COLO668 (cell line): ENCODE data around the gene NRP2.
A peak's percentile ranks its signal among the peaks of the same experiment; 100 is the strongest.

Experiments used
- DNase-seq: peaks from one replicate; lab custom pipeline; 2025; ENCODE audit not compliant: unreplicated experiment; lab: John Stamatoyannopoulos, UW

Gene NRP2

GRCh38 chr2:205682239-205682970, at the start of gene NRP2:
TSS of gene NRP2 (plus strand) at chr2:205682501. CDS start at chr2:205683291, 790 bp downstream.
- peak; percentile 88 for DNase-seq

- no peak for DNase-seq
Measured at GRCh38 chr2:205633994-205634393, 48.3 kb upstream of the NRP2 start.

GRCh38 chr2:205636549-205637319, 45.6 kb upstream of the NRP2 start:
- no peak for DNase-seq

- DNase-seq: no peak
Measured at GRCh38 chr2:205637320-205637602, 45.0 kb upstream of the NRP2 start.

GRCh38 chr2:205637779-205638503, 44.4 kb upstream of the NRP2 start:
- no peak for DNase-seq

GRCh38 chr2:205640716-205641115, 41.6 kb upstream of the NRP2 start:
- DNase-seq: no peak

GRCh38 chr2:205642599-205643356, 39.5 kb upstream of the NRP2 start:
- no peak for DNase-seq

GRCh38 chr2:205643391-205643885, 38.9 kb upstream of the NRP2 start:
- DNase-seq: no peak

- DNase-seq: no peak
Measured at GRCh38 chr2:205644018-205644417, 38.3 kb upstream of the NRP2 start.

GRCh38 chr2:205646680-205647079, 35.6 kb upstream of the NRP2 start:
- DNase-seq: no peak

GRCh38 chr2:205650450-205650849, 31.9 kb upstream of the NRP2 start:
- DNase-seq: no peak

- DNase-seq: no peak
Measured at GRCh38 chr2:205650931-205651330, 31.4 kb upstream of the NRP2 start.

GRCh38 chr2:205651719-205652118, 30.6 kb upstream of the NRP2 start:
- DNase-seq: no peak

- DNase-seq: no peak
Measured at GRCh38 chr2:205654878-205655605, 27.3 kb upstream of the NRP2 start.

- DNase-seq: no peak
Measured at GRCh38 chr2:205655779-205656456, 26.4 kb upstream of the NRP2 start.

GRCh38 chr2:205656461-205656860, 25.8 kb upstream of the NRP2 start:
- no peak for DNase-seq

GRCh38 chr2:205656941-205657340, 25.4 kb upstream of the NRP2 start:
- DNase-seq: no peak

- DNase-seq: no peak
Measured at GRCh38 chr2:205657579-205657978, 24.7 kb upstream of the NRP2 start.

GRCh38 chr2:205658068-205658467, 24.2 kb upstream of the NRP2 start:
- DNase-seq: no peak

GRCh38 chr2:205658572-205658971, 23.7 kb upstream of the NRP2 start:
- DNase-seq: no peak
